Activated CD4-positive, alpha-beta T cell treated with anti-CD3 and anti-CD28 coated beads, Interleukin-2, Interleukin-6, amounts not matched to agents 100 ng/mL and 50 ng/mL, durations not matched to agents 16 hours and 8 hours (primary cell): ENCODE data around the gene FARSB.

Experiments
- DNase-seq: peaks from one replicate; pipeline ENCODE4 v3.0.0-alpha.2; 2020

FARSB gene

GRCh38 chr2:222545823-222546795, 109.8 kb downstream of the FARSB start:
- no peak for DNase-seq

DNA sequence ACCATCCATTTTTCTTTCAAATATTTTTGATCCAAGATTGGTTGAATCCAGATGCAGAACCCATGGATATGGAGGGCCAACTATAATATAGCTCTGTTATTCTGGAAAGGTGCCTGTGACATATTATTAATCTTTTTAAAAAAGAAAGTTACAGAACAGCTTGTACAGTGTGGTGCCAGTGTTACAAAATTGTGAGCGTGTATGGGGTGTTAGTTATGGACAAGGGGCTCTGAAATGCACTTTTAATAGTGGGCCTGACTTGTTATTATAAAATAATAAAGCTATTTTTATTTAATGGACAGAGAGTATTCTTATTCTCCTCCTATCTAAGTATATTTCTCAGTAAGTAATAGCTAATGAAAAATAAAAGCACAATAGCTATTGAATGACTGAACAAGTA, 111.2 kb downstream of the FARSB start:
- no peak for DNase-seq

GRCh38 chr2:222538535-222538934, 117.4 kb downstream of the FARSB start:
- DNase-seq = no peak

DNA sequence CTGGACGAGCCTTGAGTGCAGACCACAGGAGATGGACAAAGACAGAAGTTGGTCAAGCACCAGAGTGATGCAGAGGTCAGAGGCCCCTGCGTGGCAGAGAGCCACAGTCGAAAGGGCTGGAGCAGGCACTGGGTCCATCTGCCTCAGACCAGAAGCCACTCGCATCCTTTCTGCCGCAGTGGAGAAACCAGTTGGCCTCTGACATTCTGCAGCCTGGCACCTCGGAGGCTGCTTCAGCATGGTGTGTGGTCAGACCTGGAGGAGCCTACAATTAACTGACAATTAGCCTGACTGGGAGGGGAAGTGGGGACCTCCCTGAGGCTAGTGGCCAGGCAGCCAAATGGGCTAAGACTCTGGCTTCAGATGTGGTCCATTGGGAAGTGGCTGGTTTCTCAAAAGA, 120.4 kb downstream of the FARSB start:
- DNase-seq = no peak

DNA sequence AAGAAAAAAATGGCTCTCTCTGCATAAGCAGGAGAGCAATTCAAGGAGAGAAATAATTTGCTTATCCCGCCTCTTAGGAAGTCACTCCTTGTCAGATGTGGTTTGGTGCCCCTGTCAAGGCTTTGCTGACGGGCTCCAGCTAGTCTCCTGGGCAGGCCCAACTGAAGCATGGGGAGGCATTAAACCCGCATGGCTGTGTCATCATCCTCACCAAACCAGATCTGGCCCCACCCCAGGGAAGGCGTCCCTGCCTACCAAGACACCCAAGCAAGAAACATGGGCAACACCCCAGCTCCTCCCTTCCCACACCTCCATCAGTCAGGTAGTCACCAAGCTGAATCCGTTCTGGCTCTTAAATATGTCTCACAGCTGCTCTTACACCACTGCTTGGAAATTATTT, 123.6 kb downstream of the FARSB start:
- DNase-seq = no peak

DNA sequence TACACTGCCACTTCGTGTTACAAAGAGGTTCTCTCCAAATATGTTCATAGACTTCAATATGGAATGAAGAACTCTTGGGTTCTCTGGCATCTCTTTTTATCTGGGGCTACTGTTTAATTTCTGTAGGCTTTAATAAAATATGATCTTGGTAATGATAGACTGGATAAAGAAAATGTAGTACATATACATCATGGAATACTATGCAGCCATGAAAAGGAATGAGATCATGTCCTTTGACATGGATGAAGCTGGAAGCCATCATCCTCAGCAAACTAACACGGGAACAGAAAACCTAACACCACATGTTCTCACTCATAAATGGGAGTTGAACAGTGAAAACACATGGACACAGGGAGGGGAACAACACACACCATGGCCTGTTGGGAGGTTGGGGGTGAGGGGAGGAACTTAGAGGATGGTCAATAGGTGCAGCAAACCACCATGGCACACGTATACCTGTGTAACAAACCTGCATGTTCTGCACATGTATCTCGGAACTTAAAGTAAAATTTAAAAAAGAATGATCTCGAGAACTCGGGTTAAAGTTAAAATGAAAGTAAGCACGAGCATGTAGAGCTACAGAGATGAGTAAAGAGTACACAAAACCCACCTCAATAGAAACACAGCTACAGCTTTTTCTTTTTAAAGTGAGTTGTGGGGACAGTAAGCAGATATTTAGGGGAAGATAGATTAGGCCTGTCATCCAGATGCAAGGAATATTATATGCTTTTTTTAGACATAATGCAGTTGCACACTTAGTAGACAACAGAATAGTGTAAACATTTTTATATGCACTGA, 129.2 kb downstream of the FARSB start:
- no peak for DNase-seq

GRCh38 chr2:222525811-222526210, 130.1 kb downstream of the FARSB start:
- no peak for DNase-seq

GRCh38 chr2:222523783-222524544, 131.9 kb downstream of the FARSB start:
- DNase-seq = no peak

DNA sequence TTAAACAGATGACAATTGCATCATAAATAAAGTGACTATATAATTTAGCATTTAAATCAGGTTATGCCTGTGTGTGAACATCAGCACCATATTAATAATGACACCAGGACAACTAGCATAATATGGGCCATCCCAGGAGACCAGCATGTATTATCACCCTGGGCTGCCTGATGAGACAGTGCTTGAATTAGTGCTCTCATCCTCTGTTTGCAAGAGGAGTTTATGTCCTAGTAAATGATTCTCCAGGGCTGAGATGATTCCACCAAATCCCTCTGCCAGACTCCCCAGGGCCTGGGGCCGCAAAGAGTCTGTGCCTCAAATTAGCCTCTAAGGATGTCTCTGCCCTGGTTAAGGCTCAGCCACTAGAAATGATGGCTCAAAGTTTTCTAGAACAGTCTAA, 133.8 kb downstream of the FARSB start:
- DNase-seq = no peak

GRCh38 chr2:222521099-222521498, 134.8 kb downstream of the FARSB start:
- DNase-seq = peak; percentile 31
